Mesenchymal stem cell (in vitro differentiated cells and primary cell): ENCODE results near the gene TRIM31.

Experiments used
- DNase-seq: peaks from one replicate; pipeline ENCODE4 v3.0.0-alpha.2; 2013
- H2AFZ ChIP-seq: one replicate; pipeline ENCODE4 v1.6.1; 2013; ENCODE audit warnings: low read depth, mild to moderate bottlenecking, control low read depth, inconsistent platforms, low read length, moderate library complexity
- H2AK5ac ChIP-seq: 2 replicates; pipeline ENCODE4 v1.6.1; 2013; ENCODE audit warnings: low read length, moderate library complexity, mild to moderate bottlenecking, inconsistent platforms; ENCODE audit not compliant: severe bottlenecking
- H2BK120ac ChIP-seq: one replicate; pipeline ENCODE4 v1.6.1; 2013; ENCODE audit warnings: low read depth, mild to moderate bottlenecking, inconsistent platforms, low read length, moderate library complexity
- H2BK12ac ChIP-seq, 2 experiments: one replicate each; pipeline ENCODE4 v1.6.1; 2013; ENCODE audit warnings: inconsistent platforms in 2 of 2, low read length in 2 of 2, mild to moderate bottlenecking in 2 of 2, moderate library complexity in 2 of 2, control low read depth in 1 of 2
- H2BK15ac ChIP-seq: one replicate; pipeline ENCODE4 v1.6.1; 2013; ENCODE audit warnings: mild to moderate bottlenecking, low read depth, inconsistent platforms; ENCODE audit not compliant: poor library complexity, severe bottlenecking
- H2BK5ac ChIP-seq: 2 replicates; pipeline ENCODE4 v1.6.1; 2013; ENCODE audit warnings: low read depth, mild to moderate bottlenecking, low read length, control low read depth, inconsistent platforms; ENCODE audit not compliant: poor library complexity, severe bottlenecking
- H3K14ac ChIP-seq, 2 experiments: one replicate each; pipeline ENCODE4 v1.6.1; 2013; ENCODE audit warnings: inconsistent platforms in 2 of 2, low read length in 2 of 2, control low read depth in 1 of 2, mild to moderate bottlenecking in 1 of 2, moderate library complexity in 1 of 2
- H3K18ac ChIP-seq, 2 experiments: one replicate each; pipeline ENCODE4 v1.6.1; 2013; ENCODE audit warnings: inconsistent platforms in 2 of 2, low read length in 2 of 2, control low read depth in 1 of 2, low read depth in 1 of 2, mild to moderate bottlenecking in 1 of 2
- H3K23ac ChIP-seq, 2 experiments: one replicate each; pipeline ENCODE4 v1.6.1; 2013; ENCODE audit warnings: inconsistent platforms in 2 of 2, low read length in 2 of 2, mild to moderate bottlenecking in 2 of 2, moderate library complexity in 2 of 2, control low read depth in 1 of 2
- H3K27ac ChIP-seq: 2 replicates; pipeline ENCODE4 v1.5.1; 2013; ENCODE audit warnings: mild to moderate bottlenecking, moderate library complexity, low read length, control low read depth, inconsistent platforms; ENCODE audit not compliant: poor library complexity, severe bottlenecking
- H3K27me3 ChIP-seq, 2 experiments: 2 replicates each; pipeline versions ENCODE4 v1.6.1 to v1.7.0; 2013; ENCODE audit warnings: low read length in 2 of 2, mild to moderate bottlenecking in 2 of 2, moderate library complexity in 2 of 2, control low read depth in 1 of 2, inconsistent platforms in 1 of 2; ENCODE audit not compliant: control insufficient read depth in 1 of 2, insufficient read depth in 1 of 2
- H3K36me3 ChIP-seq, 2 experiments: 2 replicates each; pipeline versions ENCODE4 v1.6.1 to v1.7.0; 2013; ENCODE audit warnings: low read length in 2 of 2, control low read depth in 1 of 2, inconsistent platforms in 1 of 2, low read depth in 1 of 2, mild to moderate bottlenecking in 1 of 2; ENCODE audit not compliant: insufficient read depth in 2 of 2, control insufficient read depth in 1 of 2
- H3K4ac ChIP-seq, 2 experiments: one replicate each; pipeline ENCODE4 v1.6.1; 2013; ENCODE audit warnings: inconsistent platforms in 2 of 2, low read length in 2 of 2, mild to moderate bottlenecking in 2 of 2, moderate library complexity in 2 of 2, control low read depth in 1 of 2, low read depth in 1 of 2
- H3K4me1 ChIP-seq: 2 replicates; pipeline ENCODE4 v1.6.1; 2013; ENCODE audit warnings: low read depth, low read length, control low read depth; ENCODE audit not compliant: control insufficient read depth, insufficient read depth
- H3K4me2 ChIP-seq: 2 replicates; pipeline ENCODE4 v1.6.1; 2013; ENCODE audit warnings: low read length, mild to moderate bottlenecking, inconsistent platforms; ENCODE audit not compliant: poor library complexity, severe bottlenecking
- H3K4me3 ChIP-seq, 2 experiments: 2 replicates each; pipeline versions ENCODE4 v1.5.1 to v1.7.0; 2013; ENCODE audit warnings: low read length in 2 of 2, mild to moderate bottlenecking in 2 of 2, control low read depth in 1 of 2, low read depth in 1 of 2; ENCODE audit not compliant: insufficient read depth in 1 of 2
- H3K79me1 ChIP-seq: replicated peaks from 2 replicates; pipeline ENCODE4 v1.6.1; 2013; ENCODE audit warnings: mild to moderate bottlenecking, control low read depth, low read length, inconsistent platforms; ENCODE audit not compliant: poor library complexity, severe bottlenecking
- H3K9ac ChIP-seq: 2 replicates; pipeline ENCODE4 v1.7.0; 2013; ENCODE audit warnings: mild to moderate bottlenecking, low read length, moderate library complexity
- H3K9me3 ChIP-seq: 2 replicates; pipeline ENCODE4 v1.7.0; 2013; ENCODE audit warnings: mild to moderate bottlenecking, low read length; ENCODE audit not compliant: control insufficient read depth
- H4K8ac ChIP-seq: one replicate; pipeline ENCODE4 v1.6.1; 2013; ENCODE audit warnings: inconsistent platforms, mild to moderate bottlenecking, low read length, moderate library complexity
- H4K91ac ChIP-seq: one replicate; pipeline ENCODE4 v1.6.1; 2013; ENCODE audit warnings: mild to moderate bottlenecking, low read length, inconsistent platforms
- WGBS: methylation state at CpG from one replicate; pipeline ENCODE4 v1.1.7; 2013; ENCODE audit warnings: mixed read lengths; 5-methylcytosine and 5-hydroxymethylcytosine counted together

TRIM31 gene

GRCh38 chr6:30061092-30061857 is 51.6 kb downstream of the TRIM31 start, which contains the start of gene POLR1H:
POLR1H (plus strand) TSS chr6:30061265; CDS start chr6:30061525, 260 bp downstream.
- WGBS: under 1% methylated on average over 43 of the region's 48 CpGs
- H2BK12ac ChIP-seq: peak within 1 kb of the TSS in 1 of 2 experiments; percentile 15
- H3K9ac ChIP-seq: peak within 1 kb of the TSS; percentile 96
- H3K18ac ChIP-seq: peak within 1 kb of the TSS; percentile 26 to 79
- no peak within 1 kb of the TSS for H2BK120ac ChIP-seq
- peak within 1 kb of the TSS; percentile 94 for H4K8ac ChIP-seq
- peak; percentile 97 for DNase-seq
- peak within 1 kb of the TSS in 1 of 2 experiments; percentile 57 for H3K23ac ChIP-seq
- no peak within 1 kb of the TSS for H4K91ac ChIP-seq
- H3K36me3 ChIP-seq: peaks cover 0 to 38% of the 10 kb centered on the region in 2 experiments
- peak within 1 kb of the TSS; percentile 68 to 92 for H3K4me3 ChIP-seq
- peak within 1 kb of the TSS in 1 of 2 experiments; percentile 3 for H3K14ac ChIP-seq
- peak within 1 kb of the TSS; percentile 72 for H3K27ac ChIP-seq
- peak within 1 kb of the TSS; percentile 6 for H2AK5ac ChIP-seq
- H3K4me1 ChIP-seq: peaks cover 5% of the 10 kb centered on the region
- no peaks in the 10 kb centered on the region for H3K9me3 ChIP-seq
- peaks cover 6% of the 10 kb centered on the region for H3K79me1 ChIP-seq
- peak within 1 kb of the TSS; percentile 21 to 80 for H3K4ac ChIP-seq
- peak within 1 kb of the TSS; percentile 68 for H3K4me2 ChIP-seq
- H2BK5ac ChIP-seq: no peak within 1 kb of the TSS
- peak within 1 kb of the TSS; percentile 83 for H2AFZ ChIP-seq
- H2BK15ac ChIP-seq: no peak within 1 kb of the TSS
- no peaks in the 10 kb centered on the region for H3K27me3 ChIP-seq

GRCh38 chr6:30060606-30061091 is 52.2 kb downstream of the TRIM31 start:
- Histone ChIP-seq H3K4me2 (peak overlapping the region; percentile 68), H2BK120ac (no peak overlapping the region), H3K79me1 (peaks cover 6% of the 10 kb centered on the region), H2BK12ac (no peak overlapping the region), H3K27ac (peak overlapping the region; percentile 50), H2AFZ (peak overlapping the region; percentile 73), H3K4me1 (peaks cover 5% of the 10 kb centered on the region), H2BK5ac (no peak overlapping the region), H3K9me3 (no peaks in the 10 kb centered on the region), H3K4me3 (peak overlapping the region; percentile 68 to 92), H3K36me3 (peaks cover 0 to 45% of the 10 kb centered on the region in 2 experiments), H2AK5ac (no peak overlapping the region), H3K23ac (no peak overlapping the region), H3K9ac (peak overlapping the region; percentile 96), H3K18ac (no peak overlapping the region), H4K8ac (peak overlapping the region; percentile 94), H3K4ac (peak overlapping the region in 1 of 2 experiments; percentile 60), H3K14ac (no peak overlapping the region), H3K27me3 (no peaks in the 10 kb centered on the region), H2BK15ac (no peak overlapping the region), H4K91ac (no peak overlapping the region)
- 0% methylated on average over 24 of the region's 24 CpGs for WGBS
- DNase-seq: peak; percentile 65

- Histone ChIP-seq H3K4me3 (no peak overlapping the region), H3K4ac (no peak overlapping the region), H3K4me1 (no peaks in the 10 kb centered on the region), H2BK15ac (no peak overlapping the region), H2BK12ac (no peak overlapping the region), H3K36me3 (peaks cover 0 to 34% of the 10 kb centered on the region in 2 experiments), H4K8ac (no peak overlapping the region), H4K91ac (no peak overlapping the region), H3K14ac (no peak overlapping the region), H2BK120ac (no peak overlapping the region), H3K27ac (no peak overlapping the region), H2AK5ac (no peak overlapping the region), H3K9me3 (no peaks in the 10 kb centered on the region), H3K4me2 (no peak overlapping the region), H3K18ac (no peak overlapping the region), H2AFZ (no peak overlapping the region), H3K79me1 (peaks cover 4% of the 10 kb centered on the region), H3K9ac (no peak overlapping the region), H2BK5ac (no peak overlapping the region), H3K27me3 (no peaks in the 10 kb centered on the region), H3K23ac (no peak overlapping the region)
- DNase-seq: no peak
- no CpG with 5 or more reads among the region's 1 CpG for WGBS
These were observed 57.4 kb downstream of the TRIM31 start for GRCh38 chr6:30055513-30055912.

- Histone ChIP-seq H3K4me3 (no peak overlapping the region), H4K8ac (no peak overlapping the region), H3K18ac (no peak overlapping the region), H2BK5ac (no peak overlapping the region), H2BK15ac (no peak overlapping the region), H4K91ac (no peak overlapping the region), H3K27ac (no peak overlapping the region), H3K4ac (no peak overlapping the region), H3K9me3 (no peaks in the 10 kb centered on the region), H3K4me1 (no peaks in the 10 kb centered on the region), H3K9ac (no peak overlapping the region), H2AFZ (no peak overlapping the region), H3K4me2 (no peak overlapping the region), H3K14ac (no peak overlapping the region), H3K79me1 (peaks cover 1% of the 10 kb centered on the region), H2BK12ac (no peak overlapping the region), H3K27me3 (no peaks in the 10 kb centered on the region), H3K36me3 (peaks cover 0 to 34% of the 10 kb centered on the region in 2 experiments), H3K23ac (no peak overlapping the region), H2BK120ac (no peak overlapping the region), H2AK5ac (no peak overlapping the region)
- WGBS: 94% methylated on average over 2 of the region's 3 CpGs
- no peak for DNase-seq
These were observed 59.2 kb downstream of the TRIM31 start for GRCh38 chr6:30053682-30054081.
